Measurements from ENCODE around the gene CAMKK2.
A peak's percentile ranks its signal among the peaks of the same experiment; 100 is the strongest.

CAMKK2 gene

GRCh38 chr12:121214855-121215745 lies 81.4 kb downstream of the CAMKK2 start:
- H3K36me3 ChIP-seq (ENCODE audit: low read depth), result no peaks in the 10 kb centered on the region
- H3K9me3 ChIP-seq (ENCODE audit: severe bottlenecking), result no peaks in the 10 kb centered on the region
- ATAC-seq (ENCODE audit: low read depth) (peak; percentile 76), DNase-seq (ENCODE audit: low spot score) (no peak)
- no peak overlapping the region for H3K4me3 ChIP-seq (ENCODE audit: severe bottlenecking)
- no peaks in the 10 kb centered on the region for H3K27me3 ChIP-seq (ENCODE audit: insufficient read depth, poor library complexity, severe bottlenecking)
- H3K4me1 ChIP-seq (ENCODE audit: insufficient read depth, poor library complexity, severe bottlenecking), result peaks cover 8% of the 10 kb centered on the region
- TF ChIP-seq CTCF (IDR thresholded peaks at IDR 0.05; ENCODE audit: poor library complexity, severe bottlenecking), result no peak
- H3K27ac ChIP-seq (ENCODE audit: poor library complexity, severe bottlenecking), result no peak overlapping the region

GRCh38 chr12:121214166-121214777 lies 82.2 kb downstream of the CAMKK2 start:
- Histone ChIP-seq H3K27me3 (ENCODE audit: insufficient read depth, poor library complexity, severe bottlenecking) (no peaks in the 10 kb centered on the region), H3K4me3 (ENCODE audit: severe bottlenecking) (no peak overlapping the region), H3K9me3 (ENCODE audit: severe bottlenecking) (no peaks in the 10 kb centered on the region), H3K27ac (ENCODE audit: poor library complexity, severe bottlenecking) (no peak overlapping the region), H3K36me3 (ENCODE audit: low read depth) (no peaks in the 10 kb centered on the region), H3K4me1 (ENCODE audit: insufficient read depth, poor library complexity, severe bottlenecking) (peaks cover 8% of the 10 kb centered on the region)
- no peak for TF ChIP-seq CTCF (IDR thresholded peaks at IDR 0.05; ENCODE audit: poor library complexity, severe bottlenecking)
- DNase-seq (ENCODE audit: low spot score) (no peak), ATAC-seq (ENCODE audit: low read depth) (peak; percentile 40; the same call in 1 of the 3 replicates)

- Histone ChIP-seq H3K4me3 (ENCODE audit: severe bottlenecking) (no peak overlapping the region), H3K27me3 (ENCODE audit: insufficient read depth, poor library complexity, severe bottlenecking) (no peaks in the 10 kb centered on the region), H3K36me3 (ENCODE audit: low read depth) (no peaks in the 10 kb centered on the region), H3K9me3 (ENCODE audit: severe bottlenecking) (no peaks in the 10 kb centered on the region), H3K4me1 (ENCODE audit: insufficient read depth, poor library complexity, severe bottlenecking) (peaks cover 8% of the 10 kb centered on the region), H3K27ac (ENCODE audit: poor library complexity, severe bottlenecking) (no peak overlapping the region)
- no peak for ATAC-seq (ENCODE audit: low read depth)
- no peak for TF ChIP-seq CTCF (IDR thresholded peaks at IDR 0.05; ENCODE audit: poor library complexity, severe bottlenecking)
- no peak for DNase-seq (ENCODE audit: low spot score)
Measured at GRCh38 chr12:121212875-121213274, 83.6 kb downstream of the CAMKK2 start.

DNA sequence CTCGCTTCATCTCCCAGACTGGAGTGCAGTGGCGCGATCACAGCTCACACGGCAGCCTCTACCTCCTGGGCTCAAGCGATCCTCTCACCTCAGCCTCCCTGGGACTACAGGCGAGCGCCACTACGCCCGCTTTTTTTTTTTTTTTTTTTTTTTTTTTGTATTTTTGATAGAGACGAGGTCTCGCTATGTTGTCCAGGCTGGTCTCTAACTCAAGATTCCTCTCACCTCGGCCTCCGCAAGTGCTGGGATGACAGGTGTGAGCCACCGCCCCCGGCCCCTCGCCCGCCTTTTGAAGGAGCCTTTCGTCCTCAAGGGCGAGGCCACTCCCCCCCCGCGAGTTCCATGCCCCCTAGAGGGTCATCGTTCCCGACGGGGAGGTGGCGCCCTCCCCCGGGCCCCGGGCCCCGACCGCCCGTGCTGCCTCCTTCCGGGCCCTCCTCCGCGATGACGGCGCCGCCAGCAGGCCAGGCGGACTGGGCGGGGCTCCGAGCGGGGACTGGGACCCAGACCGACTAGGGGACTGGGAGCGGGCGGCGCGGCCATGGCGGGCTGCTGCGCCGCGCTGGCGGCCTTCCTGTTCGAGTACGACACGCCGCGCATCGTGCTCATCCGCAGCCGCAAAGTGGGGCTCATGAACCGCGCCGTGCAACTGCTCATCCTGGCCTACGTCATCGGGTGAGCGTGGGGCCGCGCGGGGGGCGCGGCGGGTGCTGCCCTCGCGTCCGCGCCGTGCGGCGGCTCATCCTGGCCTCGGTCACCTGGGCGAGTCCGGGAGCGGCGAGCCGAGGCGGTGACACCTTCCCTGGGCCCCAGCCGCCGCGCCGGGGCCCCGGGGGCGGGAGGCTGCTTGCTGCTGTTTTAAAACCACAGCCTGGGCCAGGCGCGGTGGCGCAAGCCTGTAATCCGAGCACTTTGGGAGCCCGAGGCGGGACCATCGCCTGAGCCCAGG lies 86.6 kb downstream of the CAMKK2 start, which contains the start of gene P2RX4:
TSS of gene P2RX4 (plus strand) at position 506 of the 949 bp plus-strand sequence. CDS start at position 542, 36 bp downstream.
- peak; percentile 58 for TF ChIP-seq CTCF (IDR thresholded peaks at IDR 0.05; ENCODE audit: poor library complexity, severe bottlenecking)

More for the DNA sequence above, 86.6 kb downstream of the CAMKK2 start, which contains the start of gene P2RX4:
- Histone ChIP-seq H3K27ac (ENCODE audit: poor library complexity, severe bottlenecking) (peak within 1 kb of the TSS; percentile 28), H3K9me3 (ENCODE audit: severe bottlenecking) (no peaks in the 10 kb centered on the region), H3K4me1 (ENCODE audit: insufficient read depth, poor library complexity, severe bottlenecking) (peaks cover 7% of the 10 kb centered on the region), H3K27me3 (ENCODE audit: insufficient read depth, poor library complexity, severe bottlenecking) (no peaks in the 10 kb centered on the region), H3K4me3 (ENCODE audit: severe bottlenecking) (peak within 1 kb of the TSS; percentile 51), H3K36me3 (ENCODE audit: low read depth) (no peaks in the 10 kb centered on the region)
- ATAC-seq (ENCODE audit: low read depth) (peak; percentile 66), DNase-seq (ENCODE audit: low spot score) (no peak)

Data from RWPE2 (cell line).